ENCODE measurements around the gene SPP1. TPM values are rescaled to one million over a fixed set of nuclear protein-coding genes. Genes with fewer than 3 reads are reported as not detected.

Gene SPP1
- polyA plus RNA-seq, 1 of the 3 experiments (the other 2 are of a cell fraction) = 0.82 TPM

- Histone ChIP-seq H3K36me3 (replicated peaks in 1 of 2; ENCODE audit: control insufficient read depth in 1 of 2, insufficient read depth in 2 of 2, low read length in 1 of 2) (no peaks in the 10 kb centered on the region), H3K4me1 (ENCODE audit: control insufficient read depth in 1 of 2, insufficient read depth in 2 of 2, low read depth in 1 of 2, low read length in 1 of 2) (no peaks in the 10 kb centered on the region; a peak in 1 of 4 replicates), H3K27me3 (ENCODE audit: insufficient read depth) (peaks cover 10% of the 10 kb centered on the region; the same call in 1 of the 2 replicates), H3K9me3 (no peaks in the 10 kb centered on the region), H3K4me3 (ENCODE audit: low read depth in 2 of 2, low read length in 1 of 2) (no peak overlapping the region), H3K27ac (ENCODE audit: low read depth in 2 of 2, low read length in 1 of 2) (no peak overlapping the region), H3K9ac (no peak overlapping the region), H3K9me2 (peaks cover 3% of the 10 kb centered on the region; the same call in 1 of the 2 replicates), H3K79me2 (ENCODE audit: insufficient read depth) (no peaks in the 10 kb centered on the region), H4K20me1 (ENCODE audit: insufficient read depth) (no peaks in the 10 kb centered on the region), H3F3A (replicated peaks; ENCODE audit: insufficient read depth) (no peaks in the 10 kb centered on the region), H3K4me2 (no peak overlapping the region), H2AFZ (ENCODE audit: low read depth) (no peak overlapping the region)
- WGBS (ENCODE audit: low lambda C conversion rate) = 93% methylated on average over 1 of the region's 1 CpG
- no peak for TF ChIP-seq MAX (IDR thresholded peaks at IDR 0.05; ENCODE audit: low read depth)
- ChIA-PET POLR2A (no interaction called here), CTCF (interaction anchor here (1.6 to 12.0 kb wide), 2 partner anchors 128 to 234 kb away, joined by 6 to 182 read pairs; no protein-coding TSS in a partner anchor)
- no peak for DNase-seq
Observed at GRCh38 chr4:87978681-87979080, 3.2 kb downstream of the SPP1 start.

GRCh38 chr4:87979810-87980209 lies 4.3 kb downstream of the SPP1 start:
- H3K9me3 ChIP-seq = no peaks in the 10 kb centered on the region
- H2AFZ ChIP-seq (ENCODE audit: low read depth) = no peak overlapping the region
- no peaks in the 10 kb centered on the region for H3K79me2 ChIP-seq (ENCODE audit: insufficient read depth)
- H4K20me1 ChIP-seq (ENCODE audit: insufficient read depth) = no peaks in the 10 kb centered on the region
- WGBS (ENCODE audit: low lambda C conversion rate) = 79% methylated on average over 1 of the region's 1 CpG
- DNase-seq = no peak
- TF ChIP-seq ELF1 (IDR thresholded peaks at IDR 0.05) = no peak
- TF ChIP-seq TCF12 (IDR thresholded peaks at IDR 0.05) = no peak
- no peak for TF ChIP-seq NFIC (IDR thresholded peaks at IDR 0.05; ENCODE audit: borderline replicate concordance)
- TF ChIP-seq, protein P1, sequence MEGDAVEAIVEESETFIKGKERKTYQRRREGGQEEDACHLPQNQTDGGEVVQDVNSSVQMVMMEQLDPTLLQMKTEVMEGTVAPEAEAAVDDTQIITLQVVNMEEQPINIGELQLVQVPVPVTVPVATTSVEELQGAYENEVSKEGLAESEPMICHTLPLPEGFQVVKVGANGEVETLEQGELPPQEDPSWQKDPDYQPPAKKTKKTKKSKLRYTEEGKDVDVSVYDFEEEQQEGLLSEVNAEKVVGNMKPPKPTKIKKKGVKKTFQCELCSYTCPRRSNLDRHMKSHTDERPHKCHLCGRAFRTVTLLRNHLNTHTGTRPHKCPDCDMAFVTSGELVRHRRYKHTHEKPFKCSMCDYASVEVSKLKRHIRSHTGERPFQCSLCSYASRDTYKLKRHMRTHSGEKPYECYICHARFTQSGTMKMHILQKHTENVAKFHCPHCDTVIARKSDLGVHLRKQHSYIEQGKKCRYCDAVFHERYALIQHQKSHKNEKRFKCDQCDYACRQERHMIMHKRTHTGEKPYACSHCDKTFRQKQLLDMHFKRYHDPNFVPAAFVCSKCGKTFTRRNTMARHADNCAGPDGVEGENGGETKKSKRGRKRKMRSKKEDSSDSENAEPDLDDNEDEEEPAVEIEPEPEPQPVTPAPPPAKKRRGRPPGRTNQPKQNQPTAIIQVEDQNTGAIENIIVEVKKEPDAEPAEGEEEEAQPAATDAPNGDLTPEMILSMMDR (IDR thresholded peaks at IDR 0.05) = no peak
- no peak for TF ChIP-seq EP300 (IDR thresholded peaks at IDR 0.05; ENCODE audit: borderline replicate concordance in 1 of 2, low read depth in 1 of 2, low read length in 1 of 2)
- TF ChIP-seq MEF2A (IDR thresholded peaks at IDR 0.05; ENCODE audit: borderline replicate concordance, low read depth) = no peak
- no peak for TF ChIP-seq REST (IDR thresholded peaks at IDR 0.05; ENCODE audit: low read depth, low read length)
- no peak for TF ChIP-seq SMC3 (IDR thresholded peaks at IDR 0.05; ENCODE audit: low read depth, low read length)
- TF ChIP-seq MXI1 (IDR thresholded peaks at IDR 0.05; ENCODE audit: low read depth, low read length) = no peak
- TF ChIP-seq ZBTB33 (IDR thresholded peaks at IDR 0.05; ENCODE audit: borderline replicate concordance, low read depth) = no peak
- TF ChIP-seq FOSL2 (IDR thresholded peaks at IDR 0.05; ENCODE audit: borderline replicate concordance, low read depth) = no peak
- TF ChIP-seq, protein P2, sequence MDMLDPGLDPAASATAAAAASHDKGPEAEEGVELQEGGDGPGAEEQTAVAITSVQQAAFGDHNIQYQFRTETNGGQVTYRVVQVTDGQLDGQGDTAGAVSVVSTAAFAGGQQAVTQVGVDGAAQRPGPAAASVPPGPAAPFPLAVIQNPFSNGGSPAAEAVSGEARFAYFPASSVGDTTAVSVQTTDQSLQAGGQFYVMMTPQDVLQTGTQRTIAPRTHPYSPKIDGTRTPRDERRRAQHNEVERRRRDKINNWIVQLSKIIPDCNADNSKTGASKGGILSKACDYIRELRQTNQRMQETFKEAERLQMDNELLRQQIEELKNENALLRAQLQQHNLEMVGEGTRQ (IDR thresholded peaks at IDR 0.05; ENCODE audit: borderline replicate concordance, low read depth, low read length) = no peak
- no peak for TF ChIP-seq RXRA (IDR thresholded peaks at IDR 0.05; ENCODE audit: borderline replicate concordance, low read depth)
- H3K27ac ChIP-seq (ENCODE audit: low read depth in 2 of 2, low read length in 1 of 2) = no peak overlapping the region
- CTCF ChIA-PET = interaction anchor here (1.1 to 12.0 kb wide), 4 partner anchors 10 to 819 kb away, joined by 3 to 182 read pairs (median 4); no protein-coding TSS in a partner anchor
- no peak overlapping the region for H3K4me2 ChIP-seq
- no peaks in the 10 kb centered on the region; a peak in 1 of 4 replicates for H3K4me1 ChIP-seq (ENCODE audit: control insufficient read depth in 1 of 2, insufficient read depth in 2 of 2, low read depth in 1 of 2, low read length in 1 of 2)
- peaks cover 10% of the 10 kb centered on the region; the same call in 1 of the 2 replicates for H3K27me3 ChIP-seq (ENCODE audit: insufficient read depth)
- H3K4me3 ChIP-seq (ENCODE audit: low read depth in 2 of 2, low read length in 1 of 2) = no peak overlapping the region
- POLR2A ChIA-PET = no interaction called here
- peaks cover 3% of the 10 kb centered on the region; the same call in 1 of the 2 replicates for H3K9me2 ChIP-seq
- H3K36me3 ChIP-seq (replicated peaks in 1 of 2; ENCODE audit: control insufficient read depth in 1 of 2, insufficient read depth in 2 of 2, low read length in 1 of 2) = no peaks in the 10 kb centered on the region
- no peaks in the 10 kb centered on the region for H3F3A ChIP-seq (replicated peaks; ENCODE audit: insufficient read depth)
- no peak overlapping the region for H3K9ac ChIP-seq

Measured in SK-N-SH (cell line).